K562 (cell line): ENCODE measurements around the gene ZKSCAN5. TPM values are rescaled to one million over a fixed set of nuclear protein-coding genes. Genes with fewer than 3 reads are reported as not detected.

Experiments used
- GTF2E2 ChIP-seq: fragments of 200-800 bp; sonication (Bioruptor generic); IDR thresholded peaks from 2 replicates; pipeline ENCODE4 v1.6.1; 2016; ENCODE audit warnings: missing genetic modification characterization, missing compliant biosample characterization
- MECOM ChIP-seq: fragments of 250-450 bp; sonication (Bioruptor Pico); IDR thresholded peaks from 2 replicates; pipeline ENCODE4 v1.8.0; 2022; ENCODE audit warnings: inconsistent platforms
- MTA3 ChIP-seq: fragments of 450-650 bp; formaldehyde crosslinking; IDR thresholded peaks from 2 replicates; pipeline ENCODE4 v1.6.1; 2017; ENCODE audit warnings: mild to moderate bottlenecking, borderline replicate concordance
- MYNN ChIP-seq, 2 experiments: sonication (generic); formaldehyde crosslinking in 1 of 2; IDR thresholded peaks; 2 replicates each; pipeline versions ENCODE4 v1.5.0 to v1.6.1; 2016 to 2020; ENCODE audit warnings: antibody characterized with exemption in 1 of 2, missing genetic modification reagents in 1 of 2
- RBM22 ChIP-seq: fragments of 200-400 bp; formaldehyde crosslinking; IDR thresholded peaks from 2 replicates; pipeline ENCODE4 v1.6.1; 2018; ENCODE audit warnings: low read length, low read depth; ENCODE audit not compliant: poor library complexity, severe bottlenecking
- RUNX1 ChIP-seq: sonication (generic); IDR thresholded peaks from 2 replicates; pipeline ENCODE4 v1.6.1; 2016; ENCODE audit warnings: antibody characterized with exemption, low read depth
- SAP30 ChIP-seq: fragments of 200-600 bp; sonication (generic); IDR thresholded peaks from 2 replicates; pipeline ENCODE4 v1.6.1; 2012; ENCODE audit warnings: borderline replicate concordance, low read depth, mild to moderate bottlenecking, moderate library complexity, low read length, control low read depth, inconsistent platforms; ENCODE audit not compliant: insufficient read depth, poor library complexity, severe bottlenecking
- SIN3B ChIP-seq: fragments of 450-650 bp; IDR thresholded peaks from 2 replicates; pipeline ENCODE4 v1.6.1; 2017; ENCODE audit warnings: low read depth, mild to moderate bottlenecking, moderate library complexity
- SMC3 ChIP-seq: conservative IDR thresholded peaks from 2 replicates; pipeline ENCODE4 v1.6.1; 2011; ENCODE audit warnings: low read depth, low read length, improper control_type of control experiment; ENCODE audit not compliant: insufficient read depth
- TEAD1 ChIP-seq, 2 experiments: fragments of 450-650 bp in 1 of 2; sonication (generic) in 1 of 2; formaldehyde crosslinking; IDR thresholded peaks; 2 replicates each; pipeline versions ENCODE4 v1.4.0 to v1.8.0; 2020 to 2022; ENCODE audit warnings: mild to moderate bottlenecking in 2 of 2, missing genetic modification reagents in 1 of 2
- ZNF134 ChIP-seq: fragments of 250-450 bp; sonication (Bioruptor Pico); conservative IDR thresholded peaks from 2 replicates; pipeline ENCODE4 v1.4.0; 2020
- ZNF740 ChIP-seq, 3 experiments: fragments of 200-800 bp in 1 of 3; sonication (Bioruptor generic) in 1 of 3; sonication (generic) in 1 of 3; formaldehyde crosslinking in 1 of 3; IDR thresholded peaks; 2 replicates each; pipeline versions ENCODE4 v1.6.1 to v1.8.0; 2016 to 2022; ENCODE audit warnings: mild to moderate bottlenecking in 2 of 3, missing compliant biosample characterization in 2 of 3, missing genetic modification characterization in 2 of 3, missing genetic modification reagents in 1 of 3
- polyA plus RNA-seq, 8 experiments: library from polyadenylated mRNA; depleted of rRNA in 4 of 8; stranded (reverse) in 5 of 8; unstranded in 3 of 8; fragments of >200 nt; fragmentation: Nextera tagmentation in 2 of 8; fragmentation: Illumina TruSeq in 1 of 8; extraction: Ambion mirVana in 2 of 8; extraction: Trizol in 1 of 8; gene quantifications; 2 replicates each; pipeline versions ENCODE4 v1.2.1 to v1.2.3, GENCODE V29; 2011 to 2014; ENCODE audit warnings: inconsistent platforms in 1 of 8, missing spikeins in 1 of 8
- total RNA-seq, 7 experiments: library from RNA; depleted of rRNA in 6 of 7; stranded (reverse); fragments of >200 nt in 6 of 7; fragmentation: Illumina TruSeq in 2 of 7; extraction: Trizol in 2 of 7; gene quantifications; 2 replicates each; pipeline versions ENCODE4 v1.2.1 to v1.2.3, GENCODE V29; 2011 to 2021; ENCODE audit warnings: low replicate concordance in 1 of 7
- TF ChIP-seq, protein P1 (sequence below): sonication (generic); formaldehyde crosslinking; IDR thresholded peaks from 2 replicates; pipeline ENCODE4 v1.8.0; 2022; ENCODE audit warnings: missing genetic modification reagents, mild to moderate bottlenecking, moderate library complexity, borderline replicate concordance
- TF ChIP-seq, protein P2 (sequence below): sonication (generic); formaldehyde crosslinking; IDR thresholded peaks from 2 replicates; pipeline ENCODE4 v1.8.0; 2023; ENCODE audit warnings: missing genetic modification reagents, mild to moderate bottlenecking, borderline replicate concordance
- TF ChIP-seq, protein P3 (sequence below): sonication (generic); formaldehyde crosslinking; IDR thresholded peaks from 2 replicates; pipeline ENCODE4 v1.8.1; 2023; ENCODE audit warnings: mild to moderate bottlenecking, missing genetic modification reagents

The ZKSCAN5 gene
- total and polyA plus RNA-seq, 9 of the 15 experiments (the other 6 are each of a cell fraction or from before 2014, with no cell fraction given), result 4.2 to 19.0 (median 15.0) TPM

- TF ChIP-seq ZNF740 (CRISPR knock-in tag; IDR thresholded peaks at IDR 0.05) (peak; percentile 78; the same call in 1 of the 2 replicates), ZNF740 (tag; IDR thresholded peaks at IDR 0.05) (peak in 1 of 2 experiments; percentile 72; a peak in 1 of 4 replicates), TEAD1 (CRISPR knock-in tag; IDR thresholded peaks at IDR 0.05) (peak; percentile 15 to 70; a peak in 3 of 4 replicates), RBM22 (peak; percentile 98), RUNX1 (0 out of 2 replicates have a peak, but pooled peaks have one; percentile 7), MYNN (IDR thresholded peaks at IDR 0.05) (0 out of 2 replicates have a peak, but pooled peaks have one; percentile 20), MYNN (CRISPR knock-in tag; IDR thresholded peaks at IDR 0.05) (no peak), SAP30 (peak; percentile 45), SIN3B (peak; percentile 57; the same call in 1 of the 2 replicates), SMC3 (peak; percentile 24; the same call in 1 of the 2 replicates), MECOM (CRISPR knock-in tag) (no peak), GTF2E2 (tag) (peak; percentile 89), MTA3 (peak; percentile 82; the same call in 1 of the 2 replicates), ZNF134 (CRISPR knock-in tag) (0 out of 2 replicates have a peak, but pooled peaks have one; percentile 29)
- TF ChIP-seq, protein P1, sequence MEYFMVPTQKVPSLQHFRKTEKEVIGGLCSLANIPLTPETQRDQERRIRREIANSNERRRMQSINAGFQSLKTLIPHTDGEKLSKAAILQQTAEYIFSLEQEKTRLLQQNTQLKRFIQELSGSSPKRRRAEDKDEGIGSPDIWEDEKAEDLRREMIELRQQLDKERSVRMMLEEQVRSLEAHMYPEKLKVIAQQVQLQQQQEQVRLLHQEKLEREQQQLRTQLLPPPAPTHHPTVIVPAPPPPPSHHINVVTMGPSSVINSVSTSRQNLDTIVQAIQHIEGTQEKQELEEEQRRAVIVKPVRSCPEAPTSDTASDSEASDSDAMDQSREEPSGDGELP (CRISPR knock-in tag), result peak; percentile 72
- TF ChIP-seq, protein P2, sequence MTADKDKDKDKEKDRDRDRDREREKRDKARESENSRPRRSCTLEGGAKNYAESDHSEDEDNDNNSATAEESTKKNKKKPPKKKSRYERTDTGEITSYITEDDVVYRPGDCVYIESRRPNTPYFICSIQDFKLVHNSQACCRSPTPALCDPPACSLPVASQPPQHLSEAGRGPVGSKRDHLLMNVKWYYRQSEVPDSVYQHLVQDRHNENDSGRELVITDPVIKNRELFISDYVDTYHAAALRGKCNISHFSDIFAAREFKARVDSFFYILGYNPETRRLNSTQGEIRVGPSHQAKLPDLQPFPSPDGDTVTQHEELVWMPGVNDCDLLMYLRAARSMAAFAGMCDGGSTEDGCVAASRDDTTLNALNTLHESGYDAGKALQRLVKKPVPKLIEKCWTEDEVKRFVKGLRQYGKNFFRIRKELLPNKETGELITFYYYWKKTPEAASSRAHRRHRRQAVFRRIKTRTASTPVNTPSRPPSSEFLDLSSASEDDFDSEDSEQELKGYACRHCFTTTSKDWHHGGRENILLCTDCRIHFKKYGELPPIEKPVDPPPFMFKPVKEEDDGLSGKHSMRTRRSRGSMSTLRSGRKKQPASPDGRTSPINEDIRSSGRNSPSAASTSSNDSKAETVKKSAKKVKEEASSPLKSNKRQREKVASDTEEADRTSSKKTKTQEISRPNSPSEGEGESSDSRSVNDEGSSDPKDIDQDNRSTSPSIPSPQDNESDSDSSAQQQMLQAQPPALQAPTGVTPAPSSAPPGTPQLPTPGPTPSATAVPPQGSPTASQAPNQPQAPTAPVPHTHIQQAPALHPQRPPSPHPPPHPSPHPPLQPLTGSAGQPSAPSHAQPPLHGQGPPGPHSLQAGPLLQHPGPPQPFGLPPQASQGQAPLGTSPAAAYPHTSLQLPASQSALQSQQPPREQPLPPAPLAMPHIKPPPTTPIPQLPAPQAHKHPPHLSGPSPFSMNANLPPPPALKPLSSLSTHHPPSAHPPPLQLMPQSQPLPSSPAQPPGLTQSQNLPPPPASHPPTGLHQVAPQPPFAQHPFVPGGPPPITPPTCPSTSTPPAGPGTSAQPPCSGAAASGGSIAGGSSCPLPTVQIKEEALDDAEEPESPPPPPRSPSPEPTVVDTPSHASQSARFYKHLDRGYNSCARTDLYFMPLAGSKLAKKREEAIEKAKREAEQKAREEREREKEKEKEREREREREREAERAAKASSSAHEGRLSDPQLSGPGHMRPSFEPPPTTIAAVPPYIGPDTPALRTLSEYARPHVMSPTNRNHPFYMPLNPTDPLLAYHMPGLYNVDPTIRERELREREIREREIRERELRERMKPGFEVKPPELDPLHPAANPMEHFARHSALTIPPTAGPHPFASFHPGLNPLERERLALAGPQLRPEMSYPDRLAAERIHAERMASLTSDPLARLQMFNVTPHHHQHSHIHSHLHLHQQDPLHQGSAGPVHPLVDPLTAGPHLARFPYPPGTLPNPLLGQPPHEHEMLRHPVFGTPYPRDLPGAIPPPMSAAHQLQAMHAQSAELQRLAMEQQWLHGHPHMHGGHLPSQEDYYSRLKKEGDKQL (CRISPR knock-in tag), result 0 out of 2 replicates have a peak, but pooled peaks have one; percentile 46
- TF ChIP-seq, protein P3, sequence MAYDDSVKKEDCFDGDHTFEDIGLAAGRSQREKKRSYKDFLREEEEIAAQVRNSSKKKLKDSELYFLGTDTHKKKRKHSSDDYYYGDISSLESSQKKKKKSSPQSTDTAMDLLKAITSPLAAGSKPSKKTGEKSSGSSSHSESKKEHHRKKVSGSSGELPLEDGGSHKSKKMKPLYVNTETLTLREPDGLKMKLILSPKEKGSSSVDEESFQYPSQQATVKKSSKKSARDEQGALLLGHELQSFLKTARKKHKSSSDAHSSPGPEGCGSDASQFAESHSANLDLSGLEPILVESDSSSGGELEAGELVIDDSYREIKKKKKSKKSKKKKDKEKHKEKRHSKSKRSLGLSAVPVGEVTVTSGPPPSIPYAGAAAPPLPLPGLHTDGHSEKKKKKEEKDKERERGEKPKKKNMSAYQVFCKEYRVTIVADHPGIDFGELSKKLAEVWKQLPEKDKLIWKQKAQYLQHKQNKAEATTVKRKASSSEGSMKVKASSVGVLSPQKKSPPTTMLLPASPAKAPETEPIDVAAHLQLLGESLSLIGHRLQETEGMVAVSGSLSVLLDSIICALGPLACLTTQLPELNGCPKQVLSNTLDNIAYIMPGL (CRISPR knock-in tag), result peak; percentile 82; the same call in 1 of the 2 replicates
Measured at GRCh38 chr7:99558306-99559174, 54.1 kb downstream of the ZKSCAN5 start, which contains the start of gene ZNF655 (continued).
